NCI-H2081 (cell line): ENCODE data around the gene SLC38A10.
"Not testable (repeated sequence)": the region's sequence is repeated elsewhere in the genome, so short reads cannot be mapped to it uniquely, and the experiment has no call there.

Experiments
- DNase-seq, 2 experiments: peaks; one replicate each; lab custom pipeline; 2025; lab: John Stamatoyannopoulos, UW

Gene SLC38A10

GRCh38 chr17:81312624-81313325, 17.7 kb upstream of the SLC38A10 start:
- DNase-seq, result no peak

GRCh38 chr17:81311946-81312345, 16.8 kb upstream of the SLC38A10 start:
- DNase-seq, result no peak

- no peak for DNase-seq
These were observed 15.9 kb upstream of the SLC38A10 start for GRCh38 chr17:81310949-81311550.

- no peak for DNase-seq
These were observed 15.0 kb upstream of the SLC38A10 start for GRCh38 chr17:81309859-81310839.

GRCh38 chr17:81309140-81309858, 14.2 kb upstream of the SLC38A10 start:
- no peak for DNase-seq

- DNase-seq, result not testable (repeated sequence)
These were observed 13.7 kb upstream of the SLC38A10 start for GRCh38 chr17:81308784-81309139.

GRCh38 chr17:81307636-81308560, 12.8 kb upstream of the SLC38A10 start:
- no peak for DNase-seq

GRCh38 chr17:81306898-81307510, 11.9 kb upstream of the SLC38A10 start:
- DNase-seq, result no peak

- no peak for DNase-seq
These were observed 11.4 kb upstream of the SLC38A10 start for GRCh38 chr17:81306491-81306890.

- no peak for DNase-seq
These were observed 10.0 kb upstream of the SLC38A10 start for GRCh38 chr17:81305051-81305630.

GRCh38 chr17:81304196-81305015, 9.3 kb upstream of the SLC38A10 start:
- no peak for DNase-seq

- DNase-seq, result no peak
These were observed 8.3 kb upstream of the SLC38A10 start for GRCh38 chr17:81303385-81303784.

- no peak for DNase-seq
These were observed 7.8 kb upstream of the SLC38A10 start for GRCh38 chr17:81302861-81303333.

GRCh38 chr17:81302324-81302723, 7.2 kb upstream of the SLC38A10 start:
- no peak for DNase-seq

GRCh38 chr17:81301195-81302144, 6.4 kb upstream of the SLC38A10 start:
- DNase-seq, result no peak

- DNase-seq, result no peak
These were observed 5.6 kb upstream of the SLC38A10 start for GRCh38 chr17:81300586-81301155.

GRCh38 chr17:81299846-81300585, 4.9 kb upstream of the SLC38A10 start:
- DNase-seq, result no peak
